GM21528 (cell line): ENCODE results near the gene CHMP4B.
A peak's percentile ranks its signal among the peaks of the same experiment; 100 is the strongest.
"Not testable (repeated sequence)": the region's sequence is repeated elsewhere in the genome, so short reads cannot be mapped to it uniquely, and the experiment has no call there.

ENCODE experiments used
- ATAC-seq: cut with Tn5 transposase; IDR thresholded peaks from one replicate; pipeline ENCODE4 v1.9.1; 2021; ENCODE audit warnings: mild to moderate bottlenecking, moderate library complexity; ENCODE audit not compliant: unreplicated experiment, low FRiP score

CHMP4B gene

GRCh38 chr20:33789109-33789857, 21.9 kb upstream of the CHMP4B start:
- no peak for ATAC-seq

DNA sequence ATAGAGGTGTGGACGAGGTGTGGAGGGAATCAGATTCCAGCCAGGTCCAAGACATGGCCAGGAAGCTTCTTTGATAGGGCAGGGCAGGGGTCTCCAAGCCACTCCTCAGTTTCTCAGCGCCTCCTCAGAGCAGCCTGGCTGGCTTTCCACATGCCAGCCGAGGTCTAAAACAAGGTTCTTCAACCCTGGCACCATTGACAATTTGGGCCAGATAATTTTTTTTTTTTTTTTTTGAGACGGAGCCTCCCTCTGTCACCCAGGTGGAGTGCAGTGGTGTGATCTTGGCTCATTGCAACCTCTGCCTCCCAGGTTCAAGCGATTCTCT, 21.3 kb upstream of the CHMP4B start:
- no peak for ATAC-seq

DNA sequence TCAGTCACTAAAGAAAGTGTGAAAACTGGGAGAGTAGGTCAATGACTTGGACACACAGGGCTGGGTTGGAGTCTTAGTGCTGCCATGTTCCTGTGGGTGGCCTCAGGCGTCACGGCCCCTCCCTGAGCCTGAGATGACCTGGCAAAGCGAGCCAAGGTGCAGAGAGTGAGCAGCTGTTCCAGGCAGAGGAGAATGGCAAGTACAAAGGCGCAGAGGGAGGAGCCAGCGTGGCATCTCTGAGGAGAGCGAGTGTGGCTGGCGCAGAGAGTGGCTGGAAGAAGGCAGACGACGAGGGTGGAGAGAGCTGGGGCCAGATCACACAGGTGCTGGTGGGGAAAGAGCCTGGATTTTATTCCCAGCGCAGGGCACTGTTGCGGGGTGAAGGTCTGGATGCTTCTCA, 20.6 kb upstream of the CHMP4B start:
- ATAC-seq = no peak

DNA sequence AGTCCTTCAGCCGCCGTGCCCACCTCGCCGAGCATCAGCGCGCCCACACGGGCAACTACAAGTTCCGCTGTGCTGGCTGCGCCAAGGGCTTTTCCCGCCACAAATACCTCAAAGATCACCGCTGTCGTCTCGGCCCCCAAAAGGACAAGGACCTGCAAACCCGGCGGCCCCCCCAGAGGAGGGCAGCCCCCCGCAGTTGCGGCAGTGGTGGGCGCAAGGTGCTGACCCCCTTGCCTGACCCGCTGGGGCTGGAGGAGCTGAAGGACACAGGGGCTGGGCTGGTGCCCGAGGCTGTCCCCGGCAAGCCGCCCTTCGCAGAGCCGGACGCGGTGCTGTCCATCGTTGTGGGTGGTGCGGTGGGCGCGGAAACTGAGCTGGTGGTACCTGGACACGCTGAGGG, 20.1 kb upstream of the CHMP4B start:
- no peak for ATAC-seq

DNA sequence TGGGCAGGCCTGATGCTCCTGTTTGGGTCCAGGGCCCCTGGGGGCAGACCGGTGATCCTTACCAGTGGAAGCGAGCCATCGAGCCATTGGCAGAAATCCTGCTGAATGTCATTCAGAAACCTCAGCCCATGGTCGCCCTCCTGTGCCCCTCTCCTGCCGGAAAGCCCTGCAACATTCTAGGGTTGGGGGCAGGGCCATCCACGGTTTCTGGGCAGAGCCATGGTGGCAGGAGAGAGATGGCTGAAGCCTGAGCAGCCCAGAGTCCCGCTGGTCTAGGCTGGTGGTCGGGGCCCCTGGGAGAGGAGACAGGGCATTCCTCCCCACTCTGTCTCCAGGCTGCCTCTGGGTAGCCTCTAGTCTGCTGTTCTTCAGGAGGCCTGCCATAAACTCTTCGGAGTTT, 19.6 kb upstream of the CHMP4B start:
- ATAC-seq = no peak

- ATAC-seq = no peak
These were observed 19.1 kb upstream of the CHMP4B start for GRCh38 chr20:33791959-33792597.

GRCh38 chr20:33792598-33792989, 18.6 kb upstream of the CHMP4B start:
- not testable (repeated sequence) for ATAC-seq

DNA sequence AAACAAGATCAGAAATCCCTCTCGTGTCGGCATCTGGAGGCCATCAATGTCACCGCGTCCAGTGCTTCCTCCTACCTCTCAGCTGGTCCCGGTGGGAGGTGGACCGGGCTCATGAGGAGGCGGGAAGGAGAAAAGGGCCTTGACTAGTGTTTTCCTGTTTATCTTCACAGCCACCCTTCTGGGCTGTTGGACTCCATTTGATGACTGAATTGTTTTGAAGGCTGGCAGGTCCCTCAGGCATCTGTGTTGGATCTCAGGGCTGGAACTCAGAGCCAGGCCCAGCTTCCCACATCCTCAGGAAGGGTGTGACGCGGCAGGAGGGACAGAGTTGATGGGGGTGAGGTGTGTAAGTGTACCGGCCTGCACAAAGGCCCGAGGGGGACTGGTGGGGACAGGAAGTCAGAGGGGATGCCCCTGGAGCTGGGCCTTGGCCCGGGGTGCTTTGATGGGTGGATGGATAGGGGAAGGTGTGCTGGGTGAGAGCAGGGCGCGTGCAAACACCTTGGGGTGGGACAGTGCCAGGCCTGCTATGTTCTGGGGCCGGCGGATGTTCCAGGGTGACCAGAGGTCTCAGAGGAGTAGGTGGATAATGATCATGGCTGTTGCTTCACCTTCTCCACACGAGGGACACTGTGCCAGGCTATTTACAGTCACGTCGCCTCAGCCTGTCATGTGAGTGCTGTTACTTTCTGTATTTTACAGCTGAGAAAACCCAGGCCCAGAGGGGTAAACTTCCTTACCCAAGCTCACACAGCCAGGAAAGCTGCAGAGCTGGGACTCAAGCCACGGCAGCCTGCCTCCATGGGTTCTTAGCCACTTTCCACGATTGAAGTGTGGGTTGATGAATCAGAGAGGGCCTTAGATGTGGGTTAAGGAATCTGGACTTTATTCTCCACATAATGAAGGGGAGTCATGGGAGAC, 17.9 kb upstream of the CHMP4B start:
- no peak for ATAC-seq

DNA sequence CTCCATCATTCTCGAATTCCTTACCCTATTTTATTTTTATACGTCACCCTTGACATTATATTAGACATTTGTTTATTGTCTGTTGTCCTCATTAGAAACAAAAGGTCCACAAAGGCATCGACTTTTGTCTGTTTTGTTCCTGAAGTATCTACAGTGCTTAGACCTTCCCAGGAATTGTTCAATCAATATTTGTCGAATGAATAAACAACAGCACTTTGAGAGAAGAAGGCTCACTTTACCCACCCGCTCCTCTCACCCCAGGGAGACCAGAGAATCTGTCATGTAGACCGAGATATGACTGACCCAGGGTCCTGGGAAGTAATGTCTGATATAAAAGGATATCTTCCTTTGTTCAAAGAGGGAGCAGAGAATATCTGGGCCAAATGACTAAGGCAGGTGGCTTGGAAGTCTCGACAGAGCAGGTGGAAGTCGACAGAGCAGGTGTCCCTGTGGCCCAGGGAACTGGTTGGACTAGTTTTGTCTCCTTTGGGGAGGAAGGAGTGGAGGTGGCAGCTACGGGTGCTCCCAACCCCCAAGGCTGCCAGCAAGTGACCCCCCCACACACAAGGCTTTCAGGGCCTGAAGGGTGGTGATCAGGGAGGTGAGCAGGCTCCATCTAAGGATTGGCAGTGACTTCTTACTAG, 14.8 kb upstream of the CHMP4B start:
- ATAC-seq = no peak

DNA sequence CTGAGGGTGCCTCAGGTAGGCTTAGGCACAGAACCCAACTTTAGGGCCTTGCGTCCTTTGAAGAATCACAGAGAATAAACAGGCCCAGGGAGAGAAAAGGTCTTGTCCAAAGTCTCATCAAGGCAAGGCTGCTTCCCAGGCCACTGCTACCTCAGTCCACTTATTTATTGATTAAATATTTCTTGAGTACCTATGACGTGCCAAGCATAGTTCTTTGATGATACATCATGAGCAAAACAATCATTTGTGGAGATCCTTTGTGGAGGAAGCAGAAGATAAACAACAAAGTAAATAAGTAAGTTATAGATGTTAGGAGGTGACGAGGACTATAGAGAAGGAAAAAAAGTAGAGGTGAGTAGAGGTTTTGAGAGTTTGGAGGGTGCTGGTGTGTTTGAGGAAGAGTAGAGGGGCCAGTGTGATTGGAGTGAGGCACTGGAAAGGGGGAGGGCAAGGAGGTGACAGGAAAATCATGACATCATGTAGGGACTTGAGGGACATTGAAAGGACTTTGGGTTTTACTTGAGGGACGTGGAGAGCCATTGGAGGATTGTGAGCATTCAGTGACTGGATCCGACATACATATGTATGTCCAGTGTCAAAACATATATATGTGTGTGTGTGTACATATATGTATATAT, 14.1 kb upstream of the CHMP4B start:
- no peak for ATAC-seq

- ATAC-seq = no peak
These were observed 12.7 kb upstream of the CHMP4B start for GRCh38 chr20:33798444-33798843.

GRCh38 chr20:33803921-33804337, 7.2 kb upstream of the CHMP4B start:
- ATAC-seq = no peak

DNA sequence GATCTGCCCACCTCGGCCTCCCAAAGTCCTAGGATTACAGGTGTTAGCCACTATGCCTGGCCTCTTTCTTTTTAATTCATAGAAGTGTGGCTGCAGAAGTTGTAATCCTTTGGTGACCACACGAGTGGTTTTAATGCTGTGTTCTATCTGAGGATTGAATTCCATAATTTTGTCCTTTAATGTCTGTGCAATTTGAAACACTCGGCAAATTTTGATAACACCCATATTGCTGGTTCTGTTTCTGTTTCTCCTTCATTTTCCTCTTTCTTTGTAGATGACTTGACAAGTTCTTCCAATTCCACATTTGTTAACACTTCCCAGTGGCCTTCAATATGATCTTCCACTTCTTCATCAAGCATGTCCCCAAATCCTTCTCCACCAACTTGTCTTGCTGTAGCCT, 2.8 kb upstream of the CHMP4B start:
- no peak for ATAC-seq

DNA sequence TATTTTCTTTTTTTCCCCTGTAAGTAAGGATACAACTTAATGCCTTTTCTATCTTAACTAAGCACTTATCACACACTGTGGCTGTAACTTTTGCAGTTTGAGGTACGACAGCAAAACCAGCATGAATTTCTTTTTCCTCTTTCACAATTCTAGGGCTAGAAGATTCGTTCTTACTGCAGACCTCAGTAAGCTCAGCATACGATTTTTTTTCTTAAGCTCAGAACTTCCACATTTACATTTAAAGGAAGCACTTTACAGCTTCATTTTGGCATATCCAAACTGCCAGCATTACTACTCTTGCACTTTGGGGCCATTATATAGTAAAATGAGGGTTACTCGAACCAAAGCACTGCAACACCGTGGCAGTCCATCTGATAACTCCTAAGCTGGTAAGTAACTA, 889 bp upstream of the CHMP4B start:
- ATAC-seq = no peak

- ATAC-seq = peak; percentile 3
These were observed 616 bp downstream of the CHMP4B start for GRCh38 chr20:33811776-33812151.

DNA sequence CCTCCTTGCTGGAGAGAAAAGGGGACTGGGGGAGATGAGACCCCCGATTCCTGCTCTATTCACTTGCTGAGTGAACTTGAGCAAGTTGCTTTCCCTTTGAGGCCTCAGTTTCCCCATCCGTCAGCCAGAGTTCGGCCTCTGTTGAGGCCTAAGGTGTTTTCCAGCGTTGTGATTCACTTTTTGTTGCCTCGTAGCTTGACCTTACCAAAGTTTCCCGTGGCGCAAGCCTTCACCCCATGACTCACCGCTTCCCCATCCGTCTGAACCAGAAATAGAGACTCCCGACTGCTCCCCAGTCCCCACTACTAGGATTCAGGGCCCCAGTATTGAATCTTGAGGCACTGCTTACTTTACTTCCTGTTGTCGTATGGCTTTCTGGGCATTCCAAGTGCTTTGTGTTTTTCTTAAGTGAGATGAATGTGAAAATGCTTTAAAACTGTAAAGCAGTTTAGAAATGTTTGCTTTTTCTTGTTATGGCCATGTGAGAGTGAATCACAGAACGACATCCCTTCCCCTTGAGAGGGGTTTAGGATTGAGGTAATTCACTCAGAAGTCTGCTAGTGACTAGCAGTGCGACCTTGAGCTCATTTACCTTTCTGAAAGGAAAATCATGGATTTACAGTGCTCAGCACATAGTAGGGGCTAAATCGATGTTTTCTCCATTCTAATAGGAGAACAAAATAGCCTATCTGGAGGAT, 1.2 kb downstream of the CHMP4B start:
- ATAC-seq = no peak

- no peak for ATAC-seq
These were observed 1.8 kb downstream of the CHMP4B start for GRCh38 chr20:33812908-33813462.

- ATAC-seq = no peak
These were observed 3.1 kb downstream of the CHMP4B start for GRCh38 chr20:33814238-33814712.

- no peak for ATAC-seq
These were observed 4.5 kb downstream of the CHMP4B start for GRCh38 chr20:33815671-33816070.
